GM18868 (cell line): ENCODE data around the gene PLIN5.

Experiments
- ATAC-seq: cut with Tn5 transposase; IDR thresholded peaks from one replicate; pipeline ENCODE4 v1.9.1; 2021; ENCODE audit warnings: mild to moderate bottlenecking, moderate library complexity; ENCODE audit not compliant: unreplicated experiment

PLIN5 gene

GRCh38 chr19:4523306-4524110 lies 11.5 kb downstream of the PLIN5 start:
- no peak for ATAC-seq

GRCh38 chr19:4522291-4523002 lies 12.6 kb downstream of the PLIN5 start:
- no peak for ATAC-seq

GRCh38 chr19:4521888-4522242 lies 13.2 kb downstream of the PLIN5 start:
- ATAC-seq, result no peak

- ATAC-seq, result no peak
These were observed 13.7 kb downstream of the PLIN5 start for GRCh38 chr19:4521170-4521887.

- ATAC-seq, result no peak
These were observed 15.3 kb downstream of the PLIN5 start for GRCh38 chr19:4519521-4520277.

GRCh38 chr19:4519172-4519496 lies 15.9 kb downstream of the PLIN5 start:
- no peak for ATAC-seq

GRCh38 chr19:4518345-4519171 lies 16.5 kb downstream of the PLIN5 start, which contains the start of gene PLIN4:
TSS of gene PLIN4 (minus strand) at chr19:4518486. CDS start at chr19:4518272, 214 bp downstream.
- ATAC-seq, result no peak

- ATAC-seq, result no peak
These were observed 17.5 kb downstream of the PLIN5 start for GRCh38 chr19:4517451-4518057.

GRCh38 chr19:4516939-4517300 lies 18.1 kb downstream of the PLIN5 start:
- no peak for ATAC-seq

- no peak for ATAC-seq
These were observed 18.7 kb downstream of the PLIN5 start for GRCh38 chr19:4516199-4516938.

GRCh38 chr19:4515732-4516131 lies 19.3 kb downstream of the PLIN5 start:
- no peak for ATAC-seq

GRCh38 chr19:4513248-4513647 lies 21.8 kb downstream of the PLIN5 start:
- no peak for ATAC-seq

- no peak for ATAC-seq
These were observed 23.0 kb downstream of the PLIN5 start for GRCh38 chr19:4512070-4512469.

- no peak for ATAC-seq
These were observed 23.5 kb downstream of the PLIN5 start for GRCh38 chr19:4511300-4512054.

- no peak for ATAC-seq
These were observed 24.4 kb downstream of the PLIN5 start for GRCh38 chr19:4510435-4511255.

GRCh38 chr19:4508698-4509097 lies 26.3 kb downstream of the PLIN5 start:
- no peak for ATAC-seq

GRCh38 chr19:4507804-4508203 lies 27.2 kb downstream of the PLIN5 start:
- no peak for ATAC-seq

GRCh38 chr19:4507150-4507452 lies 27.9 kb downstream of the PLIN5 start:
- ATAC-seq, result no peak
